Measurements from ENCODE around the gene ASTN1. TPM values are rescaled to one million over a fixed set of nuclear protein-coding genes. Genes with fewer than 3 reads are reported as not detected.

The ASTN1 gene
- total RNA-seq: under 1 TPM; 0.06 to 0.39 TPM
- long read RNA-seq: 0 reads

DNA sequence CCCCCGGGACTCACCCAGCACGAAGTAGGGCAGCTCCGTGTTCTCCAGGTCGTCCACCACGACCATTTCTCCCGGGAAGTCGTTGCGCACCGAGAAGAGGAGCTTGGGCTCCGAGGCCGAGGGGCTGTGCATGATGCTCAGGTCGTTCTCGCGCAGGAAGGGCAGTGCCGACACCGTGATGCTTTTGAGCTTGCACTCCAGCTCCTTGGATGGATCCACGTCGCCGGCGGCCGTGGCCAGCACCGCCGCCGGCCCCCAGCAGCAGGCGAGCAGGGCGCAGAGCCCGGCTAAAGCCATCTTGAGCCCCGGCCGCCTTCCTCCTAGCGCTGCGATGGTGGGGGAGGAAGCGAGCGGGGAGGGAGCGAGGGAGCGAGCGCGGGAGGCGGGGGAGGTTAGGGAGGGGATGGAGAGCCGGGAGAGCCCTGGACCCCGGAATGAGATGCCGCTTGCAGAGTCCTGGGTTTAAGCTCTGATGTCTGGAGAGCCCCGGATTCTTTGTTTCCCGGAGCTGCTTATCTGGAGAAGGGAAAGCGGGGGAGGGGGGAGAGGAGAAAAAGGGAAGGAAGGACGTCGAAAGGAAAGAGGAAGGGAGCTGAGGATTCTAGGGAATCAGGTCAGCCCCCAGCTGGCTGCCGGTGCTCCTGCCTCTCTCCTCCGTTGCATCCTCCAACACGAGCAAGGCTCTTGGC lies at the start of gene ASTN1:
TSS of gene ASTN1 (minus strand) at position 333 of the 689 bp plus-strand sequence. CDS start at position 297, 36 bp downstream.
- DNase-seq: no peak
- ATAC-seq: no peak
- intact Hi-C loops (cut with DNase I, micrococcal nuclease): no loop called here

GRCh38 chr1:177211231-177211630 lies 46.7 kb upstream of the ASTN1 start:
- intact Hi-C loops (cut with DNase I, micrococcal nuclease): no loop called here
- DNase-seq (no peak), ATAC-seq (no peak)

- intact Hi-C loops (cut with DNase I, micrococcal nuclease): no loop called here
- ATAC-seq (peak; percentile 46), DNase-seq (no peak)
Measured at GRCh38 chr1:177210071-177210470, 45.6 kb upstream of the ASTN1 start.

GRCh38 chr1:177209357-177209756 lies 44.8 kb upstream of the ASTN1 start:
- intact Hi-C loops (cut with DNase I, micrococcal nuclease): no loop called here
- DNase-seq (peak; percentile 46 to 78), ATAC-seq (peak; percentile 86)

- ATAC-seq (no peak), DNase-seq (no peak)
- intact Hi-C loops (cut with DNase I, micrococcal nuclease): no loop called here
Measured at GRCh38 chr1:177208920-177209319, 44.4 kb upstream of the ASTN1 start.

DNA sequence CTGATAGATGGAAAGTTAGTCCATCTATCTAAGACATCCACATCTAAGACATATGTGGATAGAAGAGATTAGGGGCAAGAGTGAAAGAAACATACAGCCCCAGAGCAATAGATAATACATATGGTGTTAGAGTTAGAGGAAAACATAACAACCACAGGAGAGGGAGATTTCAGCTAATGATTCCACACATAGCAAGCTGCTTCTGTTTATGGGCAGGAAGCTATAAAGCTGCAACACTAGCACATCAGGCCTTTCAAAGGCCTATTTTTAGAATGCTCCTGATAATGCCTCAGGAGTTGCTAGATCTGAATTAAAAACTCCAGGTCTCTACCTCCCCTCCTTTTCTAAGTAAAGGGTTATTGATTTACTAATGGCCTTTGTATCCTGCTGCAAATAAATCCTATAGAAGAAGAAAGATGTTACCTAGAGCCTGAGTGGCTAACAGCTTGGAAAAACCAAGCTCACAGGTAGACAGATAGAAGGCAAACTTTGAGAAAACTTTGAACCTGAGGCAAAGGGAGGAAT lies 42.4 kb upstream of the ASTN1 start:
- no peak for ATAC-seq
- no peak for DNase-seq
- intact Hi-C loops (cut with DNase I, micrococcal nuclease): no loop called here

DNA sequence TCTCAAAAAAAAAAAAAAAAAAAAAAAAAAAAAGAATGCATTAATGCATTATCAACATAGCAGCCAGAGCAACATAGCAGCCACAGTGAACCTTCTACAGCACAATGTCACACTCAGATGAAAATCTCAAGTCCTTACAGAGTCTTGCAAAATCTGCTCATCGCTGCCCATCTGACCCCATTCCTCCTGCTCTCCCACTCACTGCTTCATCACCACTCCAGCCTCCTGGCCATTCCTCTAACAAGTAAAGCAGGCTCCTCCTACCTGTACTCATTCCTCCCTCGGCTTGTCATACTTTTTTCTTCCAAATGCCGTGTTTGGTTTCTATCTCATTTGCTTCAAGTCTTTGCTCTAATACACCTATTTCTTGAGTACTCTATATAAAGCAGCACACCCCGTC lies 35.8 kb upstream of the ASTN1 start:
- no peak for DNase-seq
- intact Hi-C loops (cut with DNase I, micrococcal nuclease): no loop called here
- ATAC-seq: no peak

DNA sequence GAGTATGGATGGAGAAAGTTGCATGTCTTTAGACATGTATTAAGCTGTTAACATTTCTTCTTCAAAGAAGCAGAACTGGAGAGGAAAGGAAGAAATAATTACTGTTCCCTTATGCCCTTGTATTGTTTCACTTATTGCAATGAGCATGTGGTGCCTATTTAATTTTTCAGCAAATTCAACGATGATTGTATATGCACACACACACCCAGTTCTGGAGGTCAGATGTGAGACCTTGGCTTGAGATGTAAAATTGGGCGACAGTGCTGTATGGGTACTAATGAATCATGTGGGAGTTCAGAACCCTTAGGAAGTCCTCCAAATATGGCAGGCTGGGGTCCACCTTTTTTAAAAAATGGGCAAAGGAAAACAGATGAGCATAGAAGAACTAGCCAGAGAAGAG lies 33.7 kb upstream of the ASTN1 start:
- intact Hi-C loops (cut with DNase I, micrococcal nuclease): no loop called here
- ATAC-seq (no peak), DNase-seq (no peak)

- intact Hi-C loops (cut with DNase I, micrococcal nuclease): no loop called here
- no peak for ATAC-seq
- no peak for DNase-seq
Measured at GRCh38 chr1:177190308-177190970, 25.9 kb upstream of the ASTN1 start.

GRCh38 chr1:177186639-177187038 lies 22.1 kb upstream of the ASTN1 start:
- intact Hi-C loops (cut with DNase I, micrococcal nuclease): loop anchor here in 1 of 2 donors (10.0 kb wide), 1 partner anchor 292 kb away; no protein-coding TSS in a partner anchor
- DNase-seq: no peak
- ATAC-seq: no peak

- DNase-seq (no peak), ATAC-seq (no peak)
- intact Hi-C loops (cut with DNase I, micrococcal nuclease): loop anchor here in 1 of 2 donors (10.0 kb wide), 1 partner anchor 290 kb away; no protein-coding TSS in a partner anchor
Measured at GRCh38 chr1:177185209-177185608, 20.7 kb upstream of the ASTN1 start.

- no peak for ATAC-seq
- no peak for DNase-seq
- intact Hi-C loops (cut with DNase I, micrococcal nuclease): loop anchor here in 1 of 2 donors (10.0 kb wide), 1 partner anchor 289 kb away; no protein-coding TSS in a partner anchor
Measured at GRCh38 chr1:177183836-177184235, 19.3 kb upstream of the ASTN1 start.

DNA sequence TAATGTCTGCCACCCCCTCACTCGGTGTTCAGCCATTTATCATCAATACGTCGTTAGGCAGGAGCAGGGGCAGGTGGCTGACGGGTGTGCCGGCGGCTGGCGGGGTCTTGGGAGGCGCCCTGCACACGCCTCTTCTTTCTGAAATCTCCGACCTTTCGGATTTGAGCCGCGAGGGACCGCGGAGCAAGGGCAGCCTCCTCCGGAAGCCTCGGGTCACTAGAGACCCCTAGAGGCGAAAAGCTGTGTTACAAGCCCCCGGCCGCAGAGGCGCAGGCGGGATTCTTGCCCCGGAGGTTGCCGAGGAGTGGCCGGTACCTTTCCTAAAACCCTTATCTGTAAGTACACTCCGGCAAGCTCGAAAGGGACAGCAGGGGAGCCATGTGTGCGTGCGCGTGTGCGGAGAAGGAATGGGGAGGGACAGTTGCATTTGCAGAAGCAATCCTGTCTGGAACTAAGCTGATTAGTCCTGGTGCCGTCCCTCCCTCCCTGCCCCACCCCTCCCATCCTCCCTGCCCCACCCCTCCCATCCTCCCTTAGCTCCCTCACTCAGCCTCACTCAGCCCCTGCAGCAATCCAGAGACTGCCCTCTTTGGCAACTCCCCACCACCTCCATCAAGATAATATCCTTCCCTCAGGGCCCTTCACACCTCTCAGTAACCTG lies 17.2 kb upstream of the ASTN1 start:
- peak; percentile 74 for ATAC-seq
- DNase-seq: peak in 1 of 2 donors; percentile 54
- intact Hi-C loops (cut with DNase I, micrococcal nuclease): loop anchor here in 1 of 2 donors (10.0 kb wide), 1 partner anchor 287 kb away; no protein-coding TSS in a partner anchor

DNA sequence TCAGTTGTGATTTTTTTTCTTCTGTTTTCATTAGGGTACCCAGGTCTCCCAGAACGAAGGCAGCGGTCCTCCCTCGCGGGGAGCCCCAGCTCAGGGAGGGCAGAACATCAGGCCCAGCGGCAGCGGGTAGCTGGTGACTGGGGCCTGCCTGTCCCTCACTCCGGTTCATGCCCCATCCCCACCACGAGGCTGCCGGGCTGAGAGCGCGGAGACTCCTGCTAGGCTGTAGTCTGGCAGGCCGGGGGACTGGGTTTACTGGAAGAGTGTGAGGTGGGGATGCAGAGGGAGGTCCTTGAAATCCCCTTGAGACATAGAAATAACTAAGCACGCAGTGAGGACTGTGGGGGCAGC lies 16.7 kb upstream of the ASTN1 start:
- intact Hi-C loops (cut with DNase I, micrococcal nuclease): loop anchor here in 1 of 2 donors (10.0 kb wide), 1 partner anchor 286 kb away; no protein-coding TSS in a partner anchor
- peak in 1 of 2 donors; percentile 4 for DNase-seq
- no peak for ATAC-seq

- no peak for DNase-seq
- intact Hi-C loops (cut with DNase I, micrococcal nuclease): no loop called here
Measured at GRCh38 chr1:177174921-177175634, 10.6 kb upstream of the ASTN1 start.

DNA sequence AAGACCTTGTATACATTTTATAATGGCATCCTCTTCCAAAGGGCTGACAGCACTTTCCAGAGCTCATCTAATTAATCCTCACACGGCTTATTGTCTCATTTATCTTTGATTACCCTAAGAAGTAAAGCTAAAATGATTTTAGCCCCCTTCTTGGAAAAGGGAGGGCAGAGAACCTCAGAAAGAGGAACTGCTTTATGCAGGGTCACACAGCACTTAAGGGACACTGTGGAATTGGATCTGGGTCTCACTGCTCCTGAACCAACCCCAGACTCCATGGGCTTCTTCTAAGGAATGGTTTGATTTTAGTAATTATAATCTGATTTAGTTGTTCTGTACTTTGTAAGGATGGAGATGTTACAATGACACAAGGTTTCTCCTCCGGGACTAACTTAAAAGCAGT lies 9.5 kb upstream of the ASTN1 start:
- DNase-seq: no peak
- intact Hi-C loops (cut with DNase I, micrococcal nuclease): no loop called here
- ATAC-seq: no peak

More at GRCh38 chr1:177174921-177175634, 10.6 kb upstream of the ASTN1 start:
- ATAC-seq: no peak

- intact Hi-C loops (cut with DNase I, micrococcal nuclease): no loop called here
- DNase-seq (no peak), ATAC-seq (no peak)
Measured at GRCh38 chr1:177172866-177173265, 8.4 kb upstream of the ASTN1 start.

DNA sequence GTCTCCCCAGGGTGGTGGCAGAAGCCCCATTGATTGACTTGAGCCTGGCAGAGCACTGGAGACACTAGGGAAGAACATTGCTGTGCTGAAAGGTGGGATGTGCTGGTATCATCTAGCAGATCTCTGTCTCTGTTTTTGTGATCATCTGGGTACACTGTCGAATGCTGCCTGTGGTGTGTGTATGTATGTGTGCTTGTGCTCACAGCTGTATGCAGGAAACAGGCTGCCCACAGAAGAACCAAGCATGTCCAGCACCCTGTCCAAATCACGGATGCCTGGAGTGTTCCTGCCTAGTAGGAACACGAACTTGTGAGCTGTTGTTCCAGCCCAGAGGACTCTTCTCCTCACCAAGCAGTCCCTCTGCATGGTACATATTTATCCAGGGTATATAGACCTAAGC lies 7.8 kb upstream of the ASTN1 start:
- intact Hi-C loops (cut with DNase I, micrococcal nuclease): no loop called here
- ATAC-seq (no peak), DNase-seq (no peak)

Data from left colon (tissue), 2 donors.